Upper lobe of right lung (tissue), 1 donor: ENCODE measurements around the gene CUX1. TPM values are rescaled to one million over a fixed set of nuclear protein-coding genes. Genes with fewer than 3 reads are reported as not detected.
A peak's percentile ranks its signal among the peaks of the same experiment; 100 is the strongest.

Experiments used
- ATAC-seq: fragments of 200-7000 bp; cut with Tn5 transposase; one replicate; pipeline ENCODE4 v1.9.1; 2020; ENCODE audit warnings: mild to moderate bottlenecking, moderate library complexity
- DNase-seq: peaks from one replicate; pipeline ENCODE4 v3.0.0-alpha.2; 2020
- H3K27ac ChIP-seq: fragments of 200-600 bp; one replicate; pipeline ENCODE4 v1.8.0; 2022
- H3K27me3 ChIP-seq: fragments of 200-600 bp; one replicate; pipeline ENCODE4 v1.8.0; 2022; ENCODE audit warnings: mild to moderate bottlenecking
- H3K36me3 ChIP-seq: fragments of 200-600 bp; one replicate; pipeline ENCODE4 v1.8.0; 2022
- H3K4me1 ChIP-seq: fragments of 200-600 bp; one replicate; pipeline ENCODE4 v1.8.0; 2022
- H3K4me3 ChIP-seq: fragments of 200-600 bp; one replicate; pipeline ENCODE4 v1.8.0; 2022; ENCODE audit warnings: mild to moderate bottlenecking
- H3K9me3 ChIP-seq: fragments of 200-600 bp; one replicate; pipeline ENCODE4 v1.8.0; 2022
- intact Hi-C: fragments of 100-400 bp; cut with DNase I; formaldehyde crosslinking; loops from one replicate; pipeline ENCODE4 v1.11.0; 2022
- total RNA-seq: library from RNA; stranded (reverse); fragmentation: NEBNext Ultra II Directional; extraction: Animal tissue kit (Norgen Biotek cat#: 25700); gene quantifications from one replicate; pipeline ENCODE4 v1.2.1, GENCODE V29; 2021
- TF ChIP-seq, protein P1 (sequence below): fragments of 200-600 bp; IDR thresholded peaks from one replicate; pipeline ENCODE4 v1.8.0; 2022; ENCODE audit warnings: antibody characterized with exemption
- donor health status: DM: no; HTN: yes; CAD: no; lungs with severe emphysema.

The CUX1 gene
- total RNA-seq, 1 donor from 2014 or later, result 132 TPM

DNA sequence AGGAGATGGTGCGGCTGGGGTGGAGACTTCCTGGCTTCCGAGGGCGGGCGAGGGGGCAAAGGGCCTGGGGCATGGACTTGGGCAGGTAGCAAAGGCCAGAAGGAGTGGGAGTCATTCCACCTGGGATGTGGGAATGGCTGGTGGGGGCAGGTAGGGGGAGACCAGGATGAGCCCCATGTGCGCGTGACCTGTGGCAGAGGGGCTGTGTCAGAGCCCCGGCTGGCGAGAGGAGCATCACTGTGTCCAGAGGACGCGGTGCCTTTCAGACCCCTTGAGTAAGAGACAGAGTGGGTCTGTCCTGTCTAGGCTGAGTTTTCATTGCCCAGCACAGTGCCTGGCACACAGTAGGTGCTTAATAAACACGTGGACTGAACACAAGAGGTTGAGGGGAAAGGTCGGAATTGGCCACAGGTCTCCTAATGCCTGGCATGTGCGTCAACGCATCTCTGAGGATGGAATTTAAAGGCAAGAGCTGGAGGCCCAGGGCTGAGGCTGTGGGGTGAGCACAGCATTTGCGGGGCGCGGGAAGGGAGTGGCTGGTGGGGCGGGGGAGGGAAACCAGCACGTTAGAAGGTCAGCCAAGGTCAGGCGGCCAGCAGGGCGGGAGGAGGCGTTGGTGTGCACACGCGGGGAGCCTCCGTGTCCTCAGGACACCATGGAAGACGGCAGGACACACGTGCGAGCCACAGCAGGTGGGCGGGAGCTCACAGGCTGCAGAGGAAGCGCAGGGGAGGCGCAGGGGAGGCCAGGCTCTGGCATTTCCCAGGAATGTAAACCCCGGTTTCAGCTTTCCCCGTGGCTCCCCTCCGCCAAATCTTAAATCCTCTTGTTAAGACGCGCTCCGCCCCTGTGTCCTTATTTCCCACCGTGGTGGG lies 51.8 kb downstream of the CUX1 start:
- Histone ChIP-seq H3K9me3 (no peaks in the 10 kb centered on the region), H3K27ac (peak overlapping the region; percentile 17), H3K4me3 (no peak overlapping the region), H3K27me3 (no peaks in the 10 kb centered on the region), H3K36me3 (no peaks in the 10 kb centered on the region), H3K4me1 (peaks cover 27% of the 10 kb centered on the region)
- DNase-seq (no peak), ATAC-seq (peak; percentile 43)
- intact Hi-C loops, result no loop called here
- TF ChIP-seq, protein P1, sequence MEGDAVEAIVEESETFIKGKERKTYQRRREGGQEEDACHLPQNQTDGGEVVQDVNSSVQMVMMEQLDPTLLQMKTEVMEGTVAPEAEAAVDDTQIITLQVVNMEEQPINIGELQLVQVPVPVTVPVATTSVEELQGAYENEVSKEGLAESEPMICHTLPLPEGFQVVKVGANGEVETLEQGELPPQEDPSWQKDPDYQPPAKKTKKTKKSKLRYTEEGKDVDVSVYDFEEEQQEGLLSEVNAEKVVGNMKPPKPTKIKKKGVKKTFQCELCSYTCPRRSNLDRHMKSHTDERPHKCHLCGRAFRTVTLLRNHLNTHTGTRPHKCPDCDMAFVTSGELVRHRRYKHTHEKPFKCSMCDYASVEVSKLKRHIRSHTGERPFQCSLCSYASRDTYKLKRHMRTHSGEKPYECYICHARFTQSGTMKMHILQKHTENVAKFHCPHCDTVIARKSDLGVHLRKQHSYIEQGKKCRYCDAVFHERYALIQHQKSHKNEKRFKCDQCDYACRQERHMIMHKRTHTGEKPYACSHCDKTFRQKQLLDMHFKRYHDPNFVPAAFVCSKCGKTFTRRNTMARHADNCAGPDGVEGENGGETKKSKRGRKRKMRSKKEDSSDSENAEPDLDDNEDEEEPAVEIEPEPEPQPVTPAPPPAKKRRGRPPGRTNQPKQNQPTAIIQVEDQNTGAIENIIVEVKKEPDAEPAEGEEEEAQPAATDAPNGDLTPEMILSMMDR, result no peak

DNA sequence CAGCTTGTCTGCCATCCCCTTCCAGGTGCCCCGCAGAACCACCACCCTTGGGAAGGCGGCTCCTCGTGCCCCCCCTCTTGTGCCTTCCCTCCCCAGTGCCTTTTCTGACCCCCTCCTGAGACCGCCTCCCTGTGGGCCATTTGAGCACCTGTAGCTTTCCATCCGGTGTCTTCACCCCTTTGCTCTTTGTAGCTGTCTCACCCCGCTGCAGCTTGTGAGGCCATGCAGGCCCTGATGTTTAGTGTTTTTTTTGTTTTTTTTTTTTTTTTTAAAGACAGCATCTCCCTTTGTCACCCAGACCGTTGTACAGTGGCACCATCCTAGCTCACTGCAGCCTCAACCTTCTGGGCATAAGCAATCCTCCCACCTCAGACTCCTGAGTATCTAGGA lies 52.5 kb downstream of the CUX1 start:
- Histone ChIP-seq H3K36me3 (no peaks in the 10 kb centered on the region), H3K4me3 (no peak overlapping the region), H3K4me1 (peaks cover 33% of the 10 kb centered on the region), H3K27ac (peak overlapping the region; percentile 51), H3K27me3 (no peaks in the 10 kb centered on the region), H3K9me3 (no peaks in the 10 kb centered on the region)
- no peak for ATAC-seq
- intact Hi-C loops, result no loop called here
- DNase-seq, result no peak
- TF ChIP-seq, protein P1, result no peak

DNA sequence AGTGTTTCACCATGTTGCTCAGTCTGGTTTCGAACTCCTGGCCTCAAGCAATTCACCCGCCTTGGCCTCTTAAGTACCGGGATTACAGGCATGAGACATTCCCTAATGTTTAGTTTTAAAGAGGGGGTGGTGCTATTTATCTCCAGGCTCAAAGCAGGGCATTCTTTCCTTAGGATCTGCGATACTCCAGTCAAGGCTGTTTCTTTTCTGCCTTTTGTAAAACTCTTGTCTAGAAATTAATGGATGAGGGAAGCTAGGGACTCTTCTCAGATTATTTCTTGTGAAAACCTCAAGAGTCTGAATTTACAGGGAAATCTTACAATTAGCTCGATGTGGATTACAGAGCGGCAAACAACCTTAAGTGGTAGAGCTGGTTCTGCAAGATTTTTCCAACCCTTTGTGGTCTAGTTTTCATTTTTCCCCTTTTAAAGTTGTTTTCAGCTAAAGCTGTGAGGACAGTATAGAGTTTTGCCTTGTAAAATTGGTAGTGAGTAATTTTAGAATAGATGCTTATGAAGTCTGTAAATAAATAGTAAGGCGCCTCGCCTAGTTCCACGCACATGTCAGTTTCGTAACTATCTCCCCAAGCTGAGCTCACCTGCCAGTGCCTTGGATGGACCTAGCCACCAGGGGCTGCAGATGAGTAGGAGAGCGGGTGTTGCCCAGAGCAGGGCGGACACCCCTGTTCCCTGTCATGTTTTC lies 53.1 kb downstream of the CUX1 start:
- H3K9me3 ChIP-seq, result no peaks in the 10 kb centered on the region
- no peaks in the 10 kb centered on the region for H3K36me3 ChIP-seq

DNA sequence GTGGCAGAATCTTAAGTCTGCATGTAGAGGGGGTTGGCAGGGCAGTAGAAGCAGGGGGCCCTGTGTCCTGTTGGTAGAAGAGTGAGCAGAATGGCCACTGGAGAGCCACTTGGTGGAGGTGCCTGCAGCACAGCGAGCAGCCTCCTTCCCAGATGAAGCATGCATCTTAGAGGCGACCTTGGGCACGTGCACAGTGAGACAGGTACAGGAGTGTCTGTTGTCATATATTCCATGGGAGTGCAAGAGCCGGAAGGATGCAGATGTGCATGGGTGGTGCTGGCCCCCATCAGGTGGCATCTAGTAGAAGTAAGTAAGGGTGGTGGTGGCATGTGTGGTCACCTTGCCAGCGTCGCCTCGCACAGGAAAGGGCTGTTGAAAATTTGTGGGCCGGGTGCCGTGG lies 53.9 kb downstream of the CUX1 start:
- H3K9me3 ChIP-seq, result no peaks in the 10 kb centered on the region
- no peak overlapping the region for H3K4me3 ChIP-seq
- peaks cover 37% of the 10 kb centered on the region for H3K4me1 ChIP-seq
- intact Hi-C loops, result no loop called here
- TF ChIP-seq, protein P1, result no peak
- ATAC-seq (no peak), DNase-seq (no peak)
- H3K27me3 ChIP-seq, result no peaks in the 10 kb centered on the region
- no peaks in the 10 kb centered on the region for H3K36me3 ChIP-seq
- H3K27ac ChIP-seq, result no peak overlapping the region

More for the DNA sequence above, 53.1 kb downstream of the CUX1 start:
- TF ChIP-seq, protein P1, result peak; percentile 18
- DNase-seq (no peak), ATAC-seq (peak; percentile 71)
- Histone ChIP-seq H3K4me3 (no peak overlapping the region), H3K4me1 (peaks cover 37% of the 10 kb centered on the region), H3K27me3 (no peaks in the 10 kb centered on the region), H3K27ac (peak overlapping the region; percentile 51)
- intact Hi-C loops, result no loop called here

DNA sequence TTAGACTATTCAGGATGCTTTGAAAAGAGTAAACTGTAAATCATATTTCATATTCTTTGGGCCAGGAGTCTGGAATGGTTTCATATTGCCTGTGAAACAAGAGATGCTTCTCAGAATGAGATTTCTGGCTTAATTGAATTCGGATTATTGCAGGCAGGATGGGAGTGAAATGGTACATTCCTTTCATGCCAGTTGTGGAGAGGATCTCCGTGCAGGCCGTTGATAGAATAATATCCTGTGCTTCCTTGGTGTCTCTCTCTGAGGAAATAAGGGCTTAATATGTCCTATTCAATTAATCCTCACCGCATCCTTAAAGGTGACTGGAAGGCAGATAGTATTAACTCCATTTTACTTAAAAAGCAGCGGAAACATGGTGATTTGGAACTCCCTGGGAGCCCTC lies 56.6 kb downstream of the CUX1 start:
- Histone ChIP-seq H3K36me3 (no peaks in the 10 kb centered on the region), H3K4me1 (peaks cover 28% of the 10 kb centered on the region), H3K4me3 (no peak overlapping the region), H3K9me3 (no peaks in the 10 kb centered on the region), H3K27ac (no peak overlapping the region), H3K27me3 (no peaks in the 10 kb centered on the region)
- ATAC-seq (no peak), DNase-seq (no peak)
- TF ChIP-seq, protein P1, result no peak
- intact Hi-C loops, result no loop called here
